ENCODE data around the gene XCR1. TPM values are rescaled to one million over a fixed set of nuclear protein-coding genes. Genes with fewer than 3 reads are reported as not detected.

XCR1 gene
- total and polyA plus RNA-seq, 9 of the 15 experiments (the other 6 are each of a cell fraction or from before 2014, with no cell fraction given) = not detected

DNA sequence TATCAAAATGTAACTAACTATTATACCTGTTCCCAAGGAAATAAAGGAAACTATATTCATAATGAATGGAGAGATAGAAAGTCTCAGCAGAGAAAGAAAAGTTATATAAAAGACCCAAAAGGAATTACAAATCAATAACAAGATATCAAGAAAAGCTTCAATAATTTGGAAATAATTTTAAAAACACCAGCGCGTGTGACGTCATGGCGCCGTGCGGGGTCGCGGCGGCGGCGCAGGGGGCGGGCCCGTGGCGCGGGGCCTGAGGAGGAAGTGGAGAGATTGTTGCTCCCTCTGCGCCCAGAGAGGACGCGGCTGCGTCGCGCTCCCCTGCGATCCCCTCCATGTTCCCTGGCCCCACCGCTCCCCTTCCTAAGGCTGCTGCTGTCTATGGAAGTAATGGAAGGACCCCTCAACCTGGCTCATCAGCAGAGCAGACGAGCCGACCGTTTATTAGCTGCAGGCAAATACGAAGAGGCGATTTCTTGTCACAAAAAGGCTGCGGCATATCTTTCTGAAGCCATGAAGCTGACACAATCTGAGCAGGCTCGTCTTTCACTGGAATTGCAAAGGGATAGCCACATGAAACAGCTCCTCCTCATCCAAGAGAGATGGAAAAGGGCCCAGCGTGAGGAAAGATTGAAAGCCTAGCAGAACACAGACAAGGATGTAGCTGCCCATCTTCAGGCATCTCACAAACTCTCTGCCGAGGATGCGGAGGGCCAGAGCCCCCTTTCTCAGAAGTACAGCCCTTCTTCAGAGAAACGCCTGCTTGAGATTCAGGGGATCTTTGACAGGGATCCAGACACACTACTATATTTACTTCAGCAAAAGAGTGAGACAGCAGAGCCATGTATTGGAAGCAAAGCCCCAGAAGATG lies 4.1 kb downstream of the XCR1 start (continued):
- TF ChIP-seq, protein P1, sequence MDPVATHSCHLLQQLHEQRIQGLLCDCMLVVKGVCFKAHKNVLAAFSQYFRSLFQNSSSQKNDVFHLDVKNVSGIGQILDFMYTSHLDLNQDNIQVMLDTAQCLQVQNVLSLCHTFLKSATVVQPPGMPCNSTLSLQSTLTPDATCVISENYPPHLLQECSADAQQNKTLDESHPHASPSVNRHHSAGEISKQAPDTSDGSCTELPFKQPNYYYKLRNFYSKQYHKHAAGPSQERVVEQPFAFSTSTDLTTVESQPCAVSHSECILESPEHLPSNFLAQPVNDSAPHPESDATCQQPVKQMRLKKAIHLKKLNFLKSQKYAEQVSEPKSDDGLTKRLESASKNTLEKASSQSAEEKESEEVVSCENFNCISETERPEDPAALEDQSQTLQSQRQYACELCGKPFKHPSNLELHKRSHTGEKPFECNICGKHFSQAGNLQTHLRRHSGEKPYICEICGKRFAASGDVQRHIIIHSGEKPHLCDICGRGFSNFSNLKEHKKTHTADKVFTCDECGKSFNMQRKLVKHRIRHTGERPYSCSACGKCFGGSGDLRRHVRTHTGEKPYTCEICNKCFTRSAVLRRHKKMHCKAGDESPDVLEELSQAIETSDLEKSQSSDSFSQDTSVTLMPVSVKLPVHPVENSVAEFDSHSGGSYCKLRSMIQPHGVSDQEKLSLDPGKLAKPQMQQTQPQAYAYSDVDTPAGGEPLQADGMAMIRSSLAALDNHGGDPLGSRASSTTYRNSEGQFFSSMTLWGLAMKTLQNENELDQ (CRISPR knock-in tag; IDR thresholded peaks at IDR 0.05; ENCODE audit: borderline replicate concordance) = no peak
- no peak for TF ChIP-seq MEIS2 (IDR thresholded peaks at IDR 0.05; ENCODE audit: partially characterized antibody)
- TF ChIP-seq CHD2 (IDR thresholded peaks at IDR 0.05; ENCODE audit: low read depth, low read length) = no peak
- TF ChIP-seq ZNF143 (CRISPR knock-in tag; IDR thresholded peaks at IDR 0.05) = no peak
- peak; percentile 34; the same call in 1 of the 2 replicates for TF ChIP-seq JUND (IDR thresholded peaks at IDR 0.05; ENCODE audit: borderline replicate concordance, low read depth, low read length)
- peak; percentile 18; the same call in 1 of the 3 replicates for TF ChIP-seq JUND (tag; IDR thresholded peaks at IDR 0.05; ENCODE audit: borderline replicate concordance, low read depth, low read length)
- TF ChIP-seq, protein P2, sequence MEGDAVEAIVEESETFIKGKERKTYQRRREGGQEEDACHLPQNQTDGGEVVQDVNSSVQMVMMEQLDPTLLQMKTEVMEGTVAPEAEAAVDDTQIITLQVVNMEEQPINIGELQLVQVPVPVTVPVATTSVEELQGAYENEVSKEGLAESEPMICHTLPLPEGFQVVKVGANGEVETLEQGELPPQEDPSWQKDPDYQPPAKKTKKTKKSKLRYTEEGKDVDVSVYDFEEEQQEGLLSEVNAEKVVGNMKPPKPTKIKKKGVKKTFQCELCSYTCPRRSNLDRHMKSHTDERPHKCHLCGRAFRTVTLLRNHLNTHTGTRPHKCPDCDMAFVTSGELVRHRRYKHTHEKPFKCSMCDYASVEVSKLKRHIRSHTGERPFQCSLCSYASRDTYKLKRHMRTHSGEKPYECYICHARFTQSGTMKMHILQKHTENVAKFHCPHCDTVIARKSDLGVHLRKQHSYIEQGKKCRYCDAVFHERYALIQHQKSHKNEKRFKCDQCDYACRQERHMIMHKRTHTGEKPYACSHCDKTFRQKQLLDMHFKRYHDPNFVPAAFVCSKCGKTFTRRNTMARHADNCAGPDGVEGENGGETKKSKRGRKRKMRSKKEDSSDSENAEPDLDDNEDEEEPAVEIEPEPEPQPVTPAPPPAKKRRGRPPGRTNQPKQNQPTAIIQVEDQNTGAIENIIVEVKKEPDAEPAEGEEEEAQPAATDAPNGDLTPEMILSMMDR (IDR thresholded peaks at IDR 0.05 in 2 of 3, conservative IDR thresholded peaks at IDR 0.05 in 1 of 3; ENCODE audit: insufficient read depth in 2 of 3, low read depth in 1 of 3, low read length in 3 of 3) = no peak
- 0 out of 2 replicates have a peak, but pooled peaks have one; percentile 18 for TF ChIP-seq CTBP1 (IDR thresholded peaks at IDR 0.05; ENCODE audit: borderline replicate concordance)
- no peak for TF ChIP-seq MAFF (IDR thresholded peaks at IDR 0.05; ENCODE audit: low read length)
- no peak for TF ChIP-seq CCAR2 (IDR thresholded peaks at IDR 0.05; ENCODE audit: low read depth, low read length)
- no peak for TF ChIP-seq ZNF639 (CRISPR knock-in tag; conservative IDR thresholded peaks at IDR 0.05 in 1 of 2, IDR thresholded peaks at IDR 0.05 in 1 of 2)
- TF ChIP-seq, protein P3, sequence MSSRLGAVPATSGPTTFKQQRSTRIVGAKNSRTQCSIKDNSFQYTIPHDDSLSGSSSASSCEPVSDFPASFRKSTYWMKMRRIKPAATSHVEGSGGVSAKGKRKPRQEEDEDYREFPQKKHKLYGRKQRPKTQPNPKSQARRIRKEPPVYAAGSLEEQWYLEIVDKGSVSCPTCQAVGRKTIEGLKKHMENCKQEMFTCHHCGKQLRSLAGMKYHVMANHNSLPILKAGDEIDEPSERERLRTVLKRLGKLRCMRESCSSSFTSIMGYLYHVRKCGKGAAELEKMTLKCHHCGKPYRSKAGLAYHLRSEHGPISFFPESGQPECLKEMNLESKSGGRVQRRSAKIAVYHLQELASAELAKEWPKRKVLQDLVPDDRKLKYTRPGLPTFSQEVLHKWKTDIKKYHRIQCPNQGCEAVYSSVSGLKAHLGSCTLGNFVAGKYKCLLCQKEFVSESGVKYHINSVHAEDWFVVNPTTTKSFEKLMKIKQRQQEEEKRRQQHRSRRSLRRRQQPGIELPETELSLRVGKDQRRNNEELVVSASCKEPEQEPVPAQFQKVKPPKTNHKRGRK (tag; IDR thresholded peaks at IDR 0.05) = peak; percentile 58
- TF ChIP-seq CBFB (CRISPR knock-in tag; IDR thresholded peaks at IDR 0.05) = no peak
- TF ChIP-seq TFAP4 (CRISPR knock-in tag; IDR thresholded peaks at IDR 0.05; ENCODE audit: borderline replicate concordance) = no peak; the same call in 1 of the 2 replicates

All from K562 (cell line).